Measurements from ENCODE around the gene C1QL1.

DNA sequence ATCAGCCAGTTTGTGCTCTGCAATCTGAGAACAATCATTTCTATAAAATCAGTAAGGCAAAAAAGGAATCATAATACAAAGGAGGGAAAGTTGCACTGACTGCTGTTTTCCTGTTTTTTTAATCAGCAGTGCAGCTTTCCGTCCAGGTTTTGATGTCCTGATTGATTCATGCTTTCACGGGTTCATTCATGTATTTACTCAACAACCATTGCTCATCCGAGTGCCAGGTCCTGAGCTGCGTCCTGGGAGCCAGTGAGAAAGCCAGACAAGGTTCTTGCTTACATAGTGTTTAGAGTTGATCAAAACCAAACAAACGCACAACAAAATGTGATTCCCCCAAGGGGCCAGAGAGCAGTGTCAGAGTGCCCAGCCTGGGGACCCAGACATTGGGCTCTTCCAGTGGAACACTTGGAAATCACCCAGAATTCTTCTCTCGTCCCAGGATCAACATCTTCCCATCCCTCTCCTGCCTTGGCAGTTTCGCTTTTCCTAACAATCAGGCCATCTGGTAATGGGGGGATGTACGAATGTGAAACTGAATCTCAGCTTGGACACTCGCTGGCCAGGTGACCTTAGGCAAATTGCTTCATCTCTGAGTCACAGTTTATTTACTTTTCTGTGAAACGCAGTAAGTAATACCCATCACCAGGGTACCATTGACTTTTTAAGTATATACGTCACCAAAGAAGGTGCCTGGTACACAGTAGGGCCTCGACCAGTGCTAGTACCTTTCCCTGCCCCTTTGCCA, 13.3 kb upstream of the C1QL1 start:
- TF ChIP-seq, protein P1, sequence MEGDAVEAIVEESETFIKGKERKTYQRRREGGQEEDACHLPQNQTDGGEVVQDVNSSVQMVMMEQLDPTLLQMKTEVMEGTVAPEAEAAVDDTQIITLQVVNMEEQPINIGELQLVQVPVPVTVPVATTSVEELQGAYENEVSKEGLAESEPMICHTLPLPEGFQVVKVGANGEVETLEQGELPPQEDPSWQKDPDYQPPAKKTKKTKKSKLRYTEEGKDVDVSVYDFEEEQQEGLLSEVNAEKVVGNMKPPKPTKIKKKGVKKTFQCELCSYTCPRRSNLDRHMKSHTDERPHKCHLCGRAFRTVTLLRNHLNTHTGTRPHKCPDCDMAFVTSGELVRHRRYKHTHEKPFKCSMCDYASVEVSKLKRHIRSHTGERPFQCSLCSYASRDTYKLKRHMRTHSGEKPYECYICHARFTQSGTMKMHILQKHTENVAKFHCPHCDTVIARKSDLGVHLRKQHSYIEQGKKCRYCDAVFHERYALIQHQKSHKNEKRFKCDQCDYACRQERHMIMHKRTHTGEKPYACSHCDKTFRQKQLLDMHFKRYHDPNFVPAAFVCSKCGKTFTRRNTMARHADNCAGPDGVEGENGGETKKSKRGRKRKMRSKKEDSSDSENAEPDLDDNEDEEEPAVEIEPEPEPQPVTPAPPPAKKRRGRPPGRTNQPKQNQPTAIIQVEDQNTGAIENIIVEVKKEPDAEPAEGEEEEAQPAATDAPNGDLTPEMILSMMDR (IDR thresholded peaks at IDR 0.05; ENCODE audit: borderline replicate concordance, extremely low read depth, low read length, poor library complexity, severe bottlenecking), result no peak
- no peak for TF ChIP-seq EZH2 (IDR thresholded peaks at IDR 0.05; ENCODE audit: borderline replicate concordance, low read depth, low read length, severe bottlenecking)
